HG03439 (cell line): ENCODE measurements around the gene CLEC2B.

Source experiments
- ATAC-seq: cut with Tn5 transposase; IDR thresholded peaks from one replicate; pipeline ENCODE4 v1.9.1; 2021; ENCODE audit warnings: mild to moderate bottlenecking, moderate library complexity; ENCODE audit not compliant: unreplicated experiment

CLEC2B gene

GRCh38 chr12:9810671-9811070 is 58.5 kb downstream of the CLEC2B start:
- ATAC-seq: no peak

- ATAC-seq: no peak
Measured at GRCh38 chr12:9809866-9810265, 59.3 kb downstream of the CLEC2B start.

- no peak for ATAC-seq
Measured at GRCh38 chr12:9809338-9809737, 59.8 kb downstream of the CLEC2B start.

- no peak for ATAC-seq
Measured at GRCh38 chr12:9808504-9808903, 60.6 kb downstream of the CLEC2B start.

GRCh38 chr12:9806714-9807113 is 62.4 kb downstream of the CLEC2B start:
- no peak for ATAC-seq

- no peak for ATAC-seq
Measured at GRCh38 chr12:9805883-9806282, 63.3 kb downstream of the CLEC2B start.
